ENCODE data around the gene CDK6. TPM values are rescaled to one million over a fixed set of nuclear protein-coding genes. Genes with fewer than 3 reads are reported as not detected.

CDK6 gene
- total and polyA plus RNA-seq, 10 of the 15 experiments (the other 5 are each of a cell fraction or from before 2014, with no cell fraction given) = 8.0 to 118 (median 45.8) TPM

- TF ChIP-seq RELB (IDR thresholded peaks at IDR 0.05; ENCODE audit: low read depth) = no peak
- no peak for TF ChIP-seq PML (IDR thresholded peaks at IDR 0.05; ENCODE audit: low read length)
- TF ChIP-seq RUNX3 (IDR thresholded peaks at IDR 0.05; ENCODE audit: low read length) = no peak
- TF ChIP-seq STAT3 (IDR thresholded peaks at IDR 0.05; ENCODE audit: low read depth, low read length) = no peak
- TF ChIP-seq PKNOX1 (IDR thresholded peaks at IDR 0.05) = no peak
- no peak for TF ChIP-seq CUX1 (IDR thresholded peaks at IDR 0.05; ENCODE audit: insufficient replicate concordance, low read depth, low read length)
- TF ChIP-seq RAD51 (IDR thresholded peaks at IDR 0.05) = no peak
- TF ChIP-seq EP300 (IDR thresholded peaks at IDR 0.05; ENCODE audit: borderline replicate concordance in 1 of 2, control insufficient read depth in 1 of 2, low read depth in 2 of 2, low read length in 2 of 2) = no peak
- TF ChIP-seq SREBF1 (IDR thresholded peaks at IDR 0.05; ENCODE audit: low read length) = no peak
- no peak for TF ChIP-seq NRF1 (conservative IDR thresholded peaks at IDR 0.05; ENCODE audit: low read depth, low read length)
Measured at GRCh38 chr7:92730808-92731207, 105.6 kb downstream of the CDK6 start (continued).

All from GM12878 (cell line).